Common myeloid progenitor, CD34-positive (primary cell): ENCODE data around the gene CSNK1A1.
"Not testable (repeated sequence)": the region's sequence is repeated elsewhere in the genome, so short reads cannot be mapped to it uniquely, and the experiment has no call there.

ENCODE experiments used
- CTCF ChIA-PET: fragments of 350-600 bp; sonication (Branson Sonifier 250); formaldehyde crosslinking; loops from one replicate; lab custom pipeline; 2021; ENCODE audit warnings: antibody characterized with exemption; lab: Charles Lee
- POLR2A ChIA-PET: fragments of 350-600 bp; sonication (Branson Sonifier 250); formaldehyde crosslinking; loops from one replicate; lab custom pipeline; 2021; ENCODE audit warnings: antibody characterized with exemption; lab: Charles Lee
- DNase-seq, 3 donors: peaks; one replicate each; pipeline versions ENCODE4 v3.0.0 to v3.0.0-alpha.2; 2013
- H3K27ac ChIP-seq, 2 experiments: 1 replicate in 1 of 2; 2 replicates in 1 of 2; pipeline ENCODE4 v1.7.0; 2013; ENCODE audit warnings: inconsistent platforms in 2 of 2, low read length in 2 of 2, mild to moderate bottlenecking in 2 of 2, low read depth in 1 of 2, moderate library complexity in 1 of 2; ENCODE audit not compliant: severe bottlenecking in 2 of 2, insufficient read depth in 1 of 2, poor library complexity in 1 of 2
- H3K27me3 ChIP-seq, 5 experiments: replicated peaks in 2 of 5; 1 replicate in 3 of 5; 2 replicates in 2 of 5; pipeline versions ENCODE4 v1.6.1 to v1.7.0; 2013; ENCODE audit warnings: low read length in 4 of 5, mild to moderate bottlenecking in 2 of 5, moderate library complexity in 2 of 5, inconsistent platforms in 1 of 5; ENCODE audit not compliant: insufficient read depth in 5 of 5, control insufficient read depth in 4 of 5
- H3K36me3 ChIP-seq, 4 experiments: 1 replicate in 2 of 4; 2 replicates in 2 of 4; pipeline versions ENCODE4 v1.6.1 to v1.7.0; 2013; ENCODE audit warnings: low read length in 3 of 4, control low read depth in 1 of 4, mild to moderate bottlenecking in 1 of 4; ENCODE audit not compliant: control insufficient read depth in 4 of 4, insufficient read depth in 4 of 4
- H3K4me1 ChIP-seq, 4 experiments: 1 replicate in 3 of 4; 2 replicates in 1 of 4; pipeline versions ENCODE4 v1.6.1 to v1.7.1; 2013; ENCODE audit warnings: low read length in 3 of 4, mild to moderate bottlenecking in 3 of 4, control low read depth in 1 of 4, inconsistent platforms in 1 of 4, moderate library complexity in 1 of 4; ENCODE audit not compliant: control insufficient read depth in 4 of 4, insufficient read depth in 4 of 4; ENCODE audit errors: control extremely low read depth in 1 of 4
- H3K4me3 ChIP-seq, 7 experiments: 1 replicate in 4 of 7; 2 replicates in 3 of 7; pipeline versions ENCODE4 v1.5.1 to v1.7.0; 2013; ENCODE audit warnings: mild to moderate bottlenecking in 7 of 7, low read length in 6 of 7, moderate library complexity in 6 of 7, inconsistent platforms in 2 of 7, low read depth in 2 of 7, control low read depth in 1 of 7; ENCODE audit not compliant: insufficient read depth in 4 of 7, control insufficient read depth in 1 of 7; ENCODE audit errors: extremely low read depth in 1 of 7
- H3K9me3 ChIP-seq, 5 experiments: 1 replicate in 4 of 5; 2 replicates in 1 of 5; pipeline versions ENCODE4 v1.6.1 to v1.7.1; 2013; ENCODE audit warnings: low read length in 4 of 5, mild to moderate bottlenecking in 2 of 5, inconsistent platforms in 1 of 5, low read depth in 1 of 5, moderate library complexity in 1 of 5; ENCODE audit not compliant: control insufficient read depth in 4 of 5, insufficient read depth in 2 of 5; ENCODE audit errors: control extremely low read depth in 1 of 5
- WGBS: methylation state at CpG from one replicate; pipeline ENCODE4 v1.1.5; 2013; ENCODE audit not compliant: insufficient coverage; 5-methylcytosine and 5-hydroxymethylcytosine counted together

Gene CSNK1A1

GRCh38 chr5:149575131-149575530, 23.9 kb upstream of the CSNK1A1 start:
- no peak for DNase-seq
- CTCF ChIA-PET, result no interaction called here
- Histone ChIP-seq H3K27me3 (peaks cover 0 to under 1% (median 0%) of the 10 kb centered on the region in 5 experiments), H3K36me3 (no peaks in the 10 kb centered on the region), H3K4me1 (no peaks in the 10 kb centered on the region), H3K27ac (no peak overlapping the region), H3K9me3 (no peaks in the 10 kb centered on the region), H3K4me3 (no peak overlapping the region)
- 100% methylated on average over 3 of the region's 3 CpGs for WGBS
- POLR2A ChIA-PET, result interaction anchor here (1.3 kb wide), 1 partner anchor 9 kb away, joined by 3 read pairs; no protein-coding TSS in a partner anchor

GRCh38 chr5:149572576-149573231, 21.5 kb upstream of the CSNK1A1 start:
- ChIA-PET POLR2A (no interaction called here), CTCF (interaction anchor here (0.6 to 1.6 kb wide), 3 partner anchors 129 to 200 kb away, joined by 3 read pairs; no protein-coding TSS in a partner anchor)
- Histone ChIP-seq H3K36me3 (no peaks in the 10 kb centered on the region), H3K4me1 (no peaks in the 10 kb centered on the region), H3K9me3 (no peaks in the 10 kb centered on the region), H3K27ac (no peak overlapping the region), H3K4me3 (no peak overlapping the region), H3K27me3 (no peaks in the 10 kb centered on the region)
- 100% methylated on average over 2 of the region's 4 CpGs for WGBS
- DNase-seq, result no peak

GRCh38 chr5:149572170-149572569, 20.9 kb upstream of the CSNK1A1 start:
- no peak for DNase-seq
- no peaks in the 10 kb centered on the region for H3K9me3 ChIP-seq
- no peaks in the 10 kb centered on the region for H3K4me1 ChIP-seq
- no peaks in the 10 kb centered on the region for H3K27me3 ChIP-seq
- no peak overlapping the region for H3K27ac ChIP-seq
- POLR2A ChIA-PET, result no interaction called here
- H3K36me3 ChIP-seq, result no peaks in the 10 kb centered on the region
- CTCF ChIA-PET, result interaction anchor here (0.6 to 1.5 kb wide), 5 partner anchors 17 to 200 kb away, joined by 3 to 4 read pairs (median 3); no protein-coding TSS in a partner anchor
- no peak overlapping the region for H3K4me3 ChIP-seq

GRCh38 chr5:149567226-149567625, 16.0 kb upstream of the CSNK1A1 start:
- Histone ChIP-seq H3K4me3 (no peak overlapping the region), H3K36me3 (no peaks in the 10 kb centered on the region), H3K27me3 (no peaks in the 10 kb centered on the region), H3K27ac (no peak overlapping the region), H3K4me1 (no peaks in the 10 kb centered on the region), H3K9me3 (no peaks in the 10 kb centered on the region)
- no CpG with 5 or more reads among the region's 1 CpG for WGBS
- DNase-seq, result no peak
- ChIA-PET POLR2A (no interaction called here), CTCF (interaction anchor here (0.9 to 9.7 kb wide), 4 partner anchors 126 to 196 kb away, joined by 3 to 90 read pairs (median 10); no protein-coding TSS in a partner anchor)

GRCh38 chr5:149564542-149565140, 13.4 kb upstream of the CSNK1A1 start:
- H3K4me3 ChIP-seq, H3K36me3 ChIP-seq, H3K27me3 ChIP-seq, H3K9me3 ChIP-seq, POLR2A ChIA-PET, H3K27ac ChIP-seq: not testable (repeated sequence)
- peaks cover 0 to 10% (median 0%) of the 10 kb centered on the region in 4 experiments for H3K4me1 ChIP-seq
- WGBS, result 69% methylated on average over 14 of the region's 15 CpGs
- DNase-seq, result peak; percentile 67 to 84 (median 82)
- CTCF ChIA-PET, result interaction anchor here (1.0 to 9.7 kb wide), 19 partner anchors 14 to 251 kb away, joined by 3 to 90 read pairs (median 4); partner anchors contain the start of genes ARHGEF37 and IL17B

- no peak for DNase-seq
- 93% methylated on average over 2 of the region's 2 CpGs for WGBS
- Histone ChIP-seq H3K4me1 (peaks cover 0 to 10% (median 0%) of the 10 kb centered on the region in 4 experiments), H3K4me3 (no peak overlapping the region), H3K27ac (no peak overlapping the region), H3K27me3 (no peaks in the 10 kb centered on the region), H3K9me3 (no peaks in the 10 kb centered on the region), H3K36me3 (no peaks in the 10 kb centered on the region)
- ChIA-PET CTCF (interaction anchor here (0.8 to 9.7 kb wide), 19 partner anchors 9 to 422 kb away, joined by 3 to 90 read pairs (median 5); partner anchors contain the start of genes ABLIM3 and CSNK1A1), POLR2A (no interaction called here)
These were observed 12.2 kb upstream of the CSNK1A1 start for GRCh38 chr5:149563466-149563865.

- ChIA-PET CTCF (interaction anchor here (0.8 to 9.7 kb wide), 15 partner anchors 9 to 293 kb away, joined by 3 to 90 read pairs (median 5); partner anchors contain the start of gene CSNK1A1), POLR2A (no interaction called here)
- no CpG with 5 or more reads among the region's 2 CpGs for WGBS
- Histone ChIP-seq H3K36me3 (no peaks in the 10 kb centered on the region), H3K4me3 (no peak overlapping the region), H3K4me1 (peaks cover 0 to 10% (median 0%) of the 10 kb centered on the region in 4 experiments), H3K27ac (no peak overlapping the region), H3K9me3 (no peaks in the 10 kb centered on the region), H3K27me3 (no peaks in the 10 kb centered on the region)
- peak in 1 of 3 donors; percentile 18 for DNase-seq
These were observed 10.6 kb upstream of the CSNK1A1 start for GRCh38 chr5:149561848-149562247.
